Fibroblast of pulmonary artery (primary cell): Measurements from ENCODE around the gene ASTN1.

Experiments used
- DNase-seq: peaks from one replicate; pipeline ENCODE4 v3.0.0-alpha.2; 2010; ENCODE audit warnings: low read depth
- H3K4me3 ChIP-seq: replicated peaks from 2 replicates; pipeline ENCODE4 v1.5.1; 2011; ENCODE audit warnings: low read depth, mild to moderate bottlenecking, control low read depth, low read length, moderate library complexity
- TF ChIP-seq, protein P1 (sequence below): IDR thresholded peaks from 2 replicates; pipeline ENCODE4 v1.5.1; 2011; ENCODE audit warnings: mild to moderate bottlenecking, control low read depth, low read length, inconsistent platforms; ENCODE audit errors: missing control alignments

Gene ASTN1

GRCh38 chr1:176894450-176894849 is 270.1 kb downstream of the ASTN1 start:
- DNase-seq = no peak
- TF ChIP-seq, protein P1, sequence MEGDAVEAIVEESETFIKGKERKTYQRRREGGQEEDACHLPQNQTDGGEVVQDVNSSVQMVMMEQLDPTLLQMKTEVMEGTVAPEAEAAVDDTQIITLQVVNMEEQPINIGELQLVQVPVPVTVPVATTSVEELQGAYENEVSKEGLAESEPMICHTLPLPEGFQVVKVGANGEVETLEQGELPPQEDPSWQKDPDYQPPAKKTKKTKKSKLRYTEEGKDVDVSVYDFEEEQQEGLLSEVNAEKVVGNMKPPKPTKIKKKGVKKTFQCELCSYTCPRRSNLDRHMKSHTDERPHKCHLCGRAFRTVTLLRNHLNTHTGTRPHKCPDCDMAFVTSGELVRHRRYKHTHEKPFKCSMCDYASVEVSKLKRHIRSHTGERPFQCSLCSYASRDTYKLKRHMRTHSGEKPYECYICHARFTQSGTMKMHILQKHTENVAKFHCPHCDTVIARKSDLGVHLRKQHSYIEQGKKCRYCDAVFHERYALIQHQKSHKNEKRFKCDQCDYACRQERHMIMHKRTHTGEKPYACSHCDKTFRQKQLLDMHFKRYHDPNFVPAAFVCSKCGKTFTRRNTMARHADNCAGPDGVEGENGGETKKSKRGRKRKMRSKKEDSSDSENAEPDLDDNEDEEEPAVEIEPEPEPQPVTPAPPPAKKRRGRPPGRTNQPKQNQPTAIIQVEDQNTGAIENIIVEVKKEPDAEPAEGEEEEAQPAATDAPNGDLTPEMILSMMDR = no peak
- no peak overlapping the region for H3K4me3 ChIP-seq

DNA sequence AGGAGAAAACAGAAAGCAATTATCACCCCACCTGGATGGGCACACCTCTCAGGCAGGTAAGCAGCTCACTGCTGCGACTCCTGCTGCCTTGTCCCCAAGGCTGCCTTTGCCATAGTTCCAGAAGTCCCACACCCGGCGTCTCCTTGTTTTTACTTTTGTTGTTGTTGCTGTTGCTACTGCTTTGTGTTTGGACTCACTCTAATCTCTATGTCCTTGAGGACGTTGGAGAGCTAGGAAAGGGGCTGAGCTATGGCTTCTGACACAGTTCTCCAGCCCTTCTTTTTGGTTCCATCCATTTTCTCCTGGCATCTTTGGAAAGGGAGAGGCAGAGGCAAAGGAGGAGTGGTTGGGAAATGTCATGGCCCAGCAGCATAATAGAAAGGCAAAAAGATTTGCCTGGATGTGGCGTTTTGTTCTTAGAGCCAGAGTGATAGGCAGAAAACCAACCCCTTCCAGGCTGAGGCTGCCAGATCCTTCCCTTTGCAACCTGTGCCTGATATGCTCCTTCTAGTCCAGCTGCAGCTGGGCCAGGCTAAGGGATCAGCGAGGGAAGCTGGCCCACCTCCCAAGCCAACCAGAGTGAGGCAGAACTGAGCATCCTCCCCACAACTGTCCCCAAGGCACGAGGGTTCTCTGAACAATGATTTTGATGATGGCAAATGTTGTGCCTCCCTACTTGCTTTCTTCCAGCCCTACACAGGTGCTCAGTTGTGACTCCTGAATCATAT is 270.7 kb downstream of the ASTN1 start:
- TF ChIP-seq, protein P1 = no peak
- DNase-seq = no peak
- H3K4me3 ChIP-seq = no peak overlapping the region

DNA sequence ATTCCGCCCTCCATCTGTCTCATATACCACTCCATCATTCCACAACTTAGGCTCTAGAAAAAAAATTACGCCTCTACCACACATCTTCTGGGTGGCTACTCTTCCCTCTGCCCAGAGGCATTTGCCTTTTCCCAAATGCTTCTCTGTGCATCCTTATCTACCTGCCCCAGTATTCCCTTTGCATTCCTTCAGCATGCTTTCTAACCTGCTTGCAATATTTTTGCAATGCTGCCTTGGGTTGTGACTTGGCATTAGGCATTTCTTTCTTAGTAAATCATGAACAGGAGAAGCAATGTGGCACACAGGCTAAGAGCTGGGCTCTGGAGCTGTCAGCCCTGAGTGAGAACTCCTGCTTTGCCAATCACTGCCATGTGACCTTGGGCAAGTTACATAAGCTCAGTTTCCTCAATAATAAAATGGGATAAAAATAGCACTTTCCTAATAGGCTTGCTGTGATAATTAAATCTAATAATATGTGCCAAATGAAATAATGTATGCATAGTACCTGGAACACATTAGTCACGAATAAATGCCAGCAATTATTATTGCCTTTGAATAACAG is 276.0 kb downstream of the ASTN1 start:
- no peak for DNase-seq
- no peak overlapping the region for H3K4me3 ChIP-seq
- TF ChIP-seq, protein P1 = no peak

- TF ChIP-seq, protein P1 = no peak
- no peak overlapping the region for H3K4me3 ChIP-seq
- DNase-seq = no peak
Observed at GRCh38 chr1:176885751-176886150, 278.8 kb downstream of the ASTN1 start.

GRCh38 chr1:176885341-176885740 is 279.2 kb downstream of the ASTN1 start:
- DNase-seq = no peak
- H3K4me3 ChIP-seq = no peak overlapping the region
- TF ChIP-seq, protein P1 = no peak

GRCh38 chr1:176884911-176885310 is 279.6 kb downstream of the ASTN1 start:
- no peak for DNase-seq
- TF ChIP-seq, protein P1 = no peak
- H3K4me3 ChIP-seq = no peak overlapping the region

DNA sequence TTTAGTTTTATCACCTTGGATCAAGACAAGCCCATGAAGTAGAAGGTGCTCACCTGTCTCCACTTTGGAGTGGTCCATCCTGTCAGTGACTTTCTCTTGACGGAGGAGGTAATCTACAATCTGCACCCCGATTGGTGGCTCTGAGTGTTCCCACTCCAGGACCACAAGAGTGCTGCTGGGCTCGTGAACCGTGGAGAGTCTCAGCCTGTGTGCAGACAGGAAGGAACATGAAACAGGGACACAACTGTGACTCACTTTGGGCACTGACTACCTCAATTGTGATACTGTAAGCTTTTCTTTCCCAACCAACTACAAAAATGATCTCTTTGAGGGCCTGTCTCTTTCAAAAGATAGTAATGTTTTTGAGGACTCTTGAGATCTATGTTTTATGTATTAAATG is 280.2 kb downstream of the ASTN1 start:
- TF ChIP-seq, protein P1 = no peak
- H3K4me3 ChIP-seq = no peak overlapping the region
- DNase-seq = no peak
